Ascending aorta (tissue), 2 donors: Measurements from ENCODE around the gene RPS6KA2. TPM values are rescaled to one million over a fixed set of nuclear protein-coding genes. Genes with fewer than 3 reads are reported as not detected.

Experiments used
- DNase-seq, 2 donors: peaks; one replicate each; pipeline ENCODE4 v3.0.0-alpha.2; 2019; ENCODE audit warnings: low spot score in 2 of 2
- H3K27ac ChIP-seq, 2 donors: fragments of 200-600 bp; sonication (generic); one replicate each; pipeline ENCODE4 v1.5.1; 2016 to 2017; ENCODE audit warnings: mild to moderate bottlenecking in 1 of 2
- H3K27me3 ChIP-seq: fragments of 200-600 bp; sonication (generic); one replicate; pipeline ENCODE4 v1.5.1; 2017
- H3K36me3 ChIP-seq, 2 donors: fragments of 200-600 bp; sonication (generic); one replicate each; pipeline ENCODE4 v1.5.1; 2016
- H3K4me1 ChIP-seq, 2 donors: fragments of 200-600 bp; sonication (generic); one replicate each; pipeline ENCODE4 v1.5.1; 2016 to 2017; ENCODE audit warnings: mild to moderate bottlenecking in 1 of 2
- H3K4me3 ChIP-seq, 2 donors: fragments of 200-600 bp; sonication (generic); one replicate each; pipeline ENCODE4 v1.5.1; 2016 to 2017; ENCODE audit warnings: mild to moderate bottlenecking in 1 of 2
- H3K9me3 ChIP-seq, 2 donors: fragments of 200-600 bp; sonication (generic); one replicate each; pipeline ENCODE4 v1.5.1; 2016
- CTCF ChIP-seq, 3 experiments: fragments of 200-600 bp in 2 of 3; fragments of 450-650 bp in 1 of 3; sonication (generic) in 2 of 3; IDR thresholded peaks; one replicate each; pipeline ENCODE4 v1.5.1; 2016 to 2019; ENCODE audit warnings: antibody characterized with exemption in 3 of 3, mild to moderate bottlenecking in 1 of 3, moderate library complexity in 1 of 3
- intact Hi-C: fragments of 100-400 bp; cut with DNase I; formaldehyde crosslinking; loops from one replicate; pipeline ENCODE4 v1.15.1; 2023
- total RNA-seq: library from RNA; depleted of rRNA; stranded (reverse); fragments of >200 nt; gene quantifications from one replicate; pipeline ENCODE4 v1.1.0, GENCODE V29; 2016

RPS6KA2 gene
- total RNA-seq, 1 donor from 2014 or later, result 196 TPM

GRCh38 chr6:166604328-166604727 lies 22.7 kb downstream of the RPS6KA2 start:
- intact Hi-C loops, result no loop called here
- H3K27me3 ChIP-seq, result no peaks in the 10 kb centered on the region
- no peak for DNase-seq
- H3K4me1 ChIP-seq, result no peaks in the 10 kb centered on the region
- no peak for TF ChIP-seq CTCF (IDR thresholded peaks at IDR 0.05)
- H3K36me3 ChIP-seq, result no peaks in the 10 kb centered on the region
- no peak overlapping the region for H3K4me3 ChIP-seq
- no peak overlapping the region for H3K27ac ChIP-seq
- no peaks in the 10 kb centered on the region for H3K9me3 ChIP-seq

- peaks cover 0 to 4% of the 10 kb centered on the region in 2 donors for H3K4me1 ChIP-seq
- H3K27ac ChIP-seq, result no peak overlapping the region
- no peak for TF ChIP-seq CTCF (IDR thresholded peaks at IDR 0.05)
- no peak overlapping the region for H3K4me3 ChIP-seq
- no peaks in the 10 kb centered on the region for H3K9me3 ChIP-seq
- H3K27me3 ChIP-seq, result no peaks in the 10 kb centered on the region
- intact Hi-C loops, result no loop called here
- H3K36me3 ChIP-seq, result no peaks in the 10 kb centered on the region
- DNase-seq, result no peak
Observed at GRCh38 chr6:166603043-166603690, 23.9 kb downstream of the RPS6KA2 start.

- no peaks in the 10 kb centered on the region for H3K36me3 ChIP-seq
- DNase-seq, result no peak
- H3K9me3 ChIP-seq, result no peaks in the 10 kb centered on the region
- H3K4me1 ChIP-seq, result peaks cover 0 to 8% of the 10 kb centered on the region in 2 donors
- no peaks in the 10 kb centered on the region for H3K27me3 ChIP-seq
- no peak for TF ChIP-seq CTCF (IDR thresholded peaks at IDR 0.05)
- H3K4me3 ChIP-seq, result no peak overlapping the region
- intact Hi-C loops, result no loop called here
- no peak overlapping the region for H3K27ac ChIP-seq
Observed at GRCh38 chr6:166601956-166602355, 25.1 kb downstream of the RPS6KA2 start.

- H3K27me3 ChIP-seq, result no peaks in the 10 kb centered on the region
- H3K36me3 ChIP-seq, result no peaks in the 10 kb centered on the region
- no peak overlapping the region for H3K4me3 ChIP-seq
- no peak overlapping the region for H3K27ac ChIP-seq
- H3K4me1 ChIP-seq, result peaks cover 0 to 8% of the 10 kb centered on the region in 2 donors
- intact Hi-C loops, result no loop called here
- TF ChIP-seq CTCF (IDR thresholded peaks at IDR 0.05), result no peak
- no peak for DNase-seq
- H3K9me3 ChIP-seq, result no peaks in the 10 kb centered on the region
Observed at GRCh38 chr6:166600931-166601330, 26.1 kb downstream of the RPS6KA2 start.

GRCh38 chr6:166599205-166599604 lies 27.8 kb downstream of the RPS6KA2 start:
- TF ChIP-seq CTCF (IDR thresholded peaks at IDR 0.05), result no peak
- intact Hi-C loops, result loop anchor here (2.0 kb wide), 3 partner anchors 24 to 42 kb away; partner anchors contain the start of gene RPS6KA2
- H3K4me1 ChIP-seq, result peaks cover 0 to 10% of the 10 kb centered on the region in 2 donors
- H3K4me3 ChIP-seq, result no peak overlapping the region
- no peak for DNase-seq
- H3K27me3 ChIP-seq, result no peaks in the 10 kb centered on the region
- H3K9me3 ChIP-seq, result no peaks in the 10 kb centered on the region
- no peaks in the 10 kb centered on the region for H3K36me3 ChIP-seq
- peak overlapping the region; percentile 45 to 83 for H3K27ac ChIP-seq
